ENCODE data around the gene DUOXA2. TPM values are rescaled to one million over a fixed set of nuclear protein-coding genes. Genes with fewer than 3 reads are reported as not detected.

DUOXA2 gene
- total RNA-seq, 1 experiment from 2014 or later, result not detected

DNA sequence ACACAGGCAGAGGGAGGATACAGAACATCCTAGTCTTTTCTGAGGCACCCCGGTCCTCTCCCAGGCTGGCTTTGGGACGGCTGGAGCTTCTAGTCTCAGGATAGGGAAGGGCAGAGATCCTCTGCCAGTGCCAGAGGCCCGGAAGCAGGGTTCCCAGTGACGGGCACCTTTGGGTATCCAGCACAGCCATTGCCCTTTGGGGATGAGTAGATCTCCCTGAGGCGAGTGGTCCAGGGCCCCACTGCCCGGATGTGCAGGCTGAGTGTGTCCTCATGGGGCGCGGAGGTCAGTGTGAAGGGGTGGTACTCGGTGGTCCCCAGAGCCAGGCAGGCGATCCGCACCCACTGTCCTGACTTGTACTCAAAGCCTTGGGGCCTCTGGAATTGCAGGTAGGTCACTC, 18.5 kb upstream of the DUOXA2 start:
- no TSS peak for BruUV-seq (replicated peaks)
- DNase-seq (ENCODE audit: low read depth, low spot score), result no peak
- Histone ChIP-seq H3K9me3 (ENCODE audit: control insufficient read depth, insufficient read depth, low read depth, low read length) (no peaks in the 10 kb centered on the region), H3K27ac (ENCODE audit: low read length) (no peak overlapping the region), H3K4me1 (ENCODE audit: control insufficient read depth, insufficient read depth, low read length) (no peaks in the 10 kb centered on the region), H3K4me3 (ENCODE audit: low read depth in 2 of 2, low read length in 2 of 2) (no peak overlapping the region), H3K27me3 (ENCODE audit: control insufficient read depth, insufficient read depth, low read length) (peaks cover 5% of the 10 kb centered on the region), H3K36me3 (ENCODE audit: control insufficient read depth, insufficient read depth, low read length) (no peaks in the 10 kb centered on the region)
- ChIA-PET POLR2A (no interaction called here), CTCF (no interaction called here)
- TF ChIP-seq POLR2AphosphoS5 (IDR thresholded peaks at IDR 0.05; ENCODE audit: low read depth, low read length) (no peak), TCF7L2 (IDR thresholded peaks at IDR 0.05; ENCODE audit: low read depth, low read length) (no peak)
- in situ Hi-C loops (cut with HindIII; ENCODE audit: low pct_unique_long_range_greater_than_20kb, low sequenced_read_pairs) (no loop called here), intact Hi-C loops (cut with micrococcal nuclease; ENCODE audit: unreplicated experiment) (no loop called here)
- no peak for ATAC-seq

DNA sequence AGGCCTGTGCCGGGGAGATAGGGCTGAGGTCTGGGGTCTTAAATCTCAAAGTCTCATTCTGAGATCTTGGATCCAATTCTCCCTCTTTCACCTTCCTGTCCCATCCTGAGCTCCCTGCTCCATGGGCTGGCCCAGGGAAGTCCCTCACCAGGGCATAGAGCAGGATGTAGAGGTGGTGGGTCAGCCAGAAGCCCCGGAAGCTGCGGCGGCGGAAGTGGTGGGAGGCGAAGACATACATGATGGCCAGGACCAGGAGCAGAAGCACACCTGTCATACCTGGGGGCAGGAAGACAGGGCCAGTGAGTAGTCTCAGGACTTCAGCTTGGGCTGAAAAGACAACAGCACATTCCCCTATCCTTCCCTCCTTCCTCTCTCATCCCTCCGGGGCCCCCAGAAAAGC, 16.7 kb upstream of the DUOXA2 start:
- no peak for DNase-seq (ENCODE audit: low read depth, low spot score)
- H3K36me3 ChIP-seq (ENCODE audit: control insufficient read depth, insufficient read depth, low read length), result no peaks in the 10 kb centered on the region
- H3K4me1 ChIP-seq (ENCODE audit: control insufficient read depth, insufficient read depth, low read length), result no peaks in the 10 kb centered on the region
- POLR2A ChIA-PET, result no interaction called here
- in situ Hi-C loops (cut with HindIII; ENCODE audit: low pct_unique_long_range_greater_than_20kb, low sequenced_read_pairs), result no loop called here
- H3K27ac ChIP-seq (ENCODE audit: low read length), result no peak overlapping the region
- CTCF ChIA-PET, result interaction anchor here (0.5 to 0.9 kb wide), 2 partner anchors 20 to 333 kb away, joined by 3 to 4 read pairs; no protein-coding TSS in a partner anchor
- intact Hi-C loops (cut with micrococcal nuclease; ENCODE audit: unreplicated experiment), result no loop called here
- H3K4me3 ChIP-seq (ENCODE audit: low read depth in 2 of 2, low read length in 2 of 2), result no peak overlapping the region
- H3K9me3 ChIP-seq (ENCODE audit: control insufficient read depth, insufficient read depth, low read depth, low read length), result no peaks in the 10 kb centered on the region
- BruUV-seq (replicated peaks), result no TSS peak
- no peaks in the 10 kb centered on the region; the same call in 1 of the 2 replicates for H3K27me3 ChIP-seq (ENCODE audit: control insufficient read depth, insufficient read depth, low read length)
- TF ChIP-seq, protein P1, sequence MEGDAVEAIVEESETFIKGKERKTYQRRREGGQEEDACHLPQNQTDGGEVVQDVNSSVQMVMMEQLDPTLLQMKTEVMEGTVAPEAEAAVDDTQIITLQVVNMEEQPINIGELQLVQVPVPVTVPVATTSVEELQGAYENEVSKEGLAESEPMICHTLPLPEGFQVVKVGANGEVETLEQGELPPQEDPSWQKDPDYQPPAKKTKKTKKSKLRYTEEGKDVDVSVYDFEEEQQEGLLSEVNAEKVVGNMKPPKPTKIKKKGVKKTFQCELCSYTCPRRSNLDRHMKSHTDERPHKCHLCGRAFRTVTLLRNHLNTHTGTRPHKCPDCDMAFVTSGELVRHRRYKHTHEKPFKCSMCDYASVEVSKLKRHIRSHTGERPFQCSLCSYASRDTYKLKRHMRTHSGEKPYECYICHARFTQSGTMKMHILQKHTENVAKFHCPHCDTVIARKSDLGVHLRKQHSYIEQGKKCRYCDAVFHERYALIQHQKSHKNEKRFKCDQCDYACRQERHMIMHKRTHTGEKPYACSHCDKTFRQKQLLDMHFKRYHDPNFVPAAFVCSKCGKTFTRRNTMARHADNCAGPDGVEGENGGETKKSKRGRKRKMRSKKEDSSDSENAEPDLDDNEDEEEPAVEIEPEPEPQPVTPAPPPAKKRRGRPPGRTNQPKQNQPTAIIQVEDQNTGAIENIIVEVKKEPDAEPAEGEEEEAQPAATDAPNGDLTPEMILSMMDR (IDR thresholded peaks at IDR 0.05), result no peak
- TF ChIP-seq SIN3A (IDR thresholded peaks at IDR 0.05; ENCODE audit: borderline replicate concordance, insufficient read depth, low read depth, low read length) (no peak), TCF7L2 (IDR thresholded peaks at IDR 0.05; ENCODE audit: low read depth, low read length) (no peak), POLR2AphosphoS5 (IDR thresholded peaks at IDR 0.05; ENCODE audit: low read depth, low read length) (no peak)
- TF ChIP-seq, protein P2, sequence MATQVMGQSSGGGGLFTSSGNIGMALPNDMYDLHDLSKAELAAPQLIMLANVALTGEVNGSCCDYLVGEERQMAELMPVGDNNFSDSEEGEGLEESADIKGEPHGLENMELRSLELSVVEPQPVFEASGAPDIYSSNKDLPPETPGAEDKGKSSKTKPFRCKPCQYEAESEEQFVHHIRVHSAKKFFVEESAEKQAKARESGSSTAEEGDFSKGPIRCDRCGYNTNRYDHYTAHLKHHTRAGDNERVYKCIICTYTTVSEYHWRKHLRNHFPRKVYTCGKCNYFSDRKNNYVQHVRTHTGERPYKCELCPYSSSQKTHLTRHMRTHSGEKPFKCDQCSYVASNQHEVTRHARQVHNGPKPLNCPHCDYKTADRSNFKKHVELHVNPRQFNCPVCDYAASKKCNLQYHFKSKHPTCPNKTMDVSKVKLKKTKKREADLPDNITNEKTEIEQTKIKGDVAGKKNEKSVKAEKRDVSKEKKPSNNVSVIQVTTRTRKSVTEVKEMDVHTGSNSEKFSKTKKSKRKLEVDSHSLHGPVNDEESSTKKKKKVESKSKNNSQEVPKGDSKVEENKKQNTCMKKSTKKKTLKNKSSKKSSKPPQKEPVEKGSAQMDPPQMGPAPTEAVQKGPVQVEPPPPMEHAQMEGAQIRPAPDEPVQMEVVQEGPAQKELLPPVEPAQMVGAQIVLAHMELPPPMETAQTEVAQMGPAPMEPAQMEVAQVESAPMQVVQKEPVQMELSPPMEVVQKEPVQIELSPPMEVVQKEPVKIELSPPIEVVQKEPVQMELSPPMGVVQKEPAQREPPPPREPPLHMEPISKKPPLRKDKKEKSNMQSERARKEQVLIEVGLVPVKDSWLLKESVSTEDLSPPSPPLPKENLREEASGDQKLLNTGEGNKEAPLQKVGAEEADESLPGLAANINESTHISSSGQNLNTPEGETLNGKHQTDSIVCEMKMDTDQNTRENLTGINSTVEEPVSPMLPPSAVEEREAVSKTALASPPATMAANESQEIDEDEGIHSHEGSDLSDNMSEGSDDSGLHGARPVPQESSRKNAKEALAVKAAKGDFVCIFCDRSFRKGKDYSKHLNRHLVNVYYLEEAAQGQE (IDR thresholded peaks at IDR 0.05; ENCODE audit: insufficient read depth in 1 of 2, low read depth in 2 of 2, low read length in 1 of 2), result no peak
- no peak for ATAC-seq

DNA sequence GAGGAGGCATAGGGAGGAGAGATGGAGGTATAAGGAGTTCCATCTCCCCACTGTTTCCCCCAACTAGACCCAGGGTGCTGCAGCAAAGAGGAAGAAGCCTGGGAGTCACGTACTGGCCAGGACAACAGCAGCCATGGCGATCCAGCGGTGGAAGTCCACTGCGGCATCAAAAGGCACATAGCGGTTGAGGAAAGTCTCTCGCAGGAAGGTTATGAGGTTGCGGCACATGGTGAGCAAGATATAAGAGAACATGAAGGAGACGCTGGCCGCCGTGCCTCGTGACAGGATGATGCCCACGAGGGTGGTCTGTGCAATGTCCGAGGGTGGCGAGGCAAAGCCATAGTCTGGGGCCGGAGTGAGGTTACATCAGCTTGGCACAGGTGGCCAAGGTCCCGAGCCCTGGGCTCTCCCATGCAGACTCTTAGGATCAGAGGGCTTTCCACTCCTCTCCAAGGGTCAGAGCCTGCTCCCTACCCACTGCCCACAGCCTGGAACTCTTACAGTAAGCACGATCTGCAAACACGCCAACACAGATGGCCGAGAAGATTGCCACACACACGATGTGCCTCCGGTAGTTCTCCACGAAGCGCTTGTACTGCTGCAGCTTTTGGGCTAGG, 14.5 kb upstream of the DUOXA2 start:
- POLR2A ChIA-PET, result interaction anchor here (0.7 kb wide), 1 partner anchor 454 kb away, joined by 7 read pairs; no protein-coding TSS in a partner anchor
- no peak for ATAC-seq
- Histone ChIP-seq H3K4me3 (ENCODE audit: low read depth in 2 of 2, low read length in 2 of 2) (no peak overlapping the region), H3K36me3 (ENCODE audit: control insufficient read depth, insufficient read depth, low read length) (no peaks in the 10 kb centered on the region), H3K9me3 (ENCODE audit: control insufficient read depth, insufficient read depth, low read depth, low read length) (no peaks in the 10 kb centered on the region), H3K27ac (ENCODE audit: low read length) (no peak overlapping the region), H3K27me3 (ENCODE audit: control insufficient read depth, insufficient read depth, low read length) (no peaks in the 10 kb centered on the region; the same call in 1 of the 2 replicates), H3K4me1 (ENCODE audit: control insufficient read depth, insufficient read depth, low read length) (no peaks in the 10 kb centered on the region)
- TF ChIP-seq TCF7L2 (IDR thresholded peaks at IDR 0.05; ENCODE audit: low read depth, low read length) (no peak), POLR2AphosphoS5 (IDR thresholded peaks at IDR 0.05; ENCODE audit: low read depth, low read length) (no peak), SIN3A (IDR thresholded peaks at IDR 0.05; ENCODE audit: borderline replicate concordance, insufficient read depth, low read depth, low read length) (no peak)
- TF ChIP-seq, protein P1 (IDR thresholded peaks at IDR 0.05), result no peak
- TF ChIP-seq, protein P2 (IDR thresholded peaks at IDR 0.05; ENCODE audit: insufficient read depth in 1 of 2, low read depth in 2 of 2, low read length in 1 of 2), result no peak
- BruUV-seq (replicated peaks), result no TSS peak
- intact Hi-C loops (cut with micrococcal nuclease; ENCODE audit: unreplicated experiment) (no loop called here), in situ Hi-C loops (cut with HindIII; ENCODE audit: low pct_unique_long_range_greater_than_20kb, low sequenced_read_pairs) (no loop called here)
- no peak for DNase-seq (ENCODE audit: low read depth, low spot score)
- CTCF ChIA-PET, result no interaction called here

Data from Panc1 (cell line).